Naive thymus-derived CD4-positive, alpha-beta T cell (primary cell): ENCODE data around the gene TMEM132A. TPM values are rescaled to one million over a fixed set of nuclear protein-coding genes. Genes with fewer than 3 reads are reported as not detected.

Experiments
- ATAC-seq: fragments of 150-1000 bp; cut with Tn5 transposase; 2 replicates; pipeline ENCODE4 v1.10.0; 2021; ENCODE audit warnings: mild to moderate bottlenecking, moderate library complexity
- CTCF ChIA-PET: fragments of 350-600 bp; sonication (Branson Sonifier 250); formaldehyde crosslinking; loops from one replicate; lab custom pipeline; 2021; ENCODE audit warnings: antibody characterized with exemption; lab: Charles Lee
- POLR2A ChIA-PET: fragments of 350-600 bp; sonication (Branson Sonifier 250); formaldehyde crosslinking; loops from one replicate; lab custom pipeline; 2021; ENCODE audit warnings: antibody characterized with exemption, inconsistent platforms; lab: Charles Lee
- DNase-seq, 9 donors: peaks; one replicate each; pipeline versions ENCODE4 v3.0.0 to v3.0.0-alpha.2; 2020 to 2022; ENCODE audit warnings: mixed read lengths in 1 of 9
- H3K27ac ChIP-seq: one replicate; pipeline ENCODE4 v1.7.0; 2013; ENCODE audit warnings: mild to moderate bottlenecking, low read depth, low read length, moderate library complexity
- H3K27me3 ChIP-seq, 2 donors: one replicate each; pipeline ENCODE4 v1.7.0; 2013; ENCODE audit warnings: low read length in 2 of 2, mild to moderate bottlenecking in 2 of 2, moderate library complexity in 2 of 2; ENCODE audit not compliant: control insufficient read depth in 2 of 2, insufficient read depth in 2 of 2
- H3K36me3 ChIP-seq, 3 experiments: 1 replicate in 2 of 3; 2 replicates in 1 of 3; pipeline ENCODE4 v1.7.0; 2013; ENCODE audit warnings: low read length in 3 of 3, mild to moderate bottlenecking in 3 of 3, moderate library complexity in 1 of 3; ENCODE audit not compliant: insufficient read depth in 3 of 3, control insufficient read depth in 2 of 3
- H3K4me1 ChIP-seq, 2 donors: one replicate each; pipeline ENCODE4 v1.7.0; 2013; ENCODE audit warnings: low read length in 2 of 2, mild to moderate bottlenecking in 2 of 2, moderate library complexity in 1 of 2; ENCODE audit not compliant: control insufficient read depth in 2 of 2, insufficient read depth in 2 of 2
- H3K4me3 ChIP-seq: 2 replicates; pipeline ENCODE4 v1.7.0; 2013; ENCODE audit warnings: mild to moderate bottlenecking, low read length
- H3K9me3 ChIP-seq, 3 experiments: 1 replicate in 2 of 3; 2 replicates in 1 of 3; pipeline ENCODE4 v1.7.0; 2013; ENCODE audit warnings: low read length in 3 of 3; ENCODE audit not compliant: control insufficient read depth in 2 of 3
- H3K27ac Mint-ChIP-seq, 9 donors: one replicate each; pipeline ENCODE4 v1.8.0; 2020 to 2022; ENCODE audit warnings: mixed read lengths in 9 of 9, mild to moderate bottlenecking in 8 of 9, moderate library complexity in 5 of 9, inconsistent platforms in 2 of 9
- H3K27me3 Mint-ChIP-seq, 5 donors: one replicate each; pipeline ENCODE4 v1.8.0; 2021 to 2022; ENCODE audit warnings: mixed read lengths in 5 of 5, mild to moderate bottlenecking in 1 of 5
- H3K36me3 Mint-ChIP-seq, 5 donors: one replicate each; pipeline ENCODE4 v1.8.0; 2020 to 2022; ENCODE audit warnings: mixed read lengths in 5 of 5, mild to moderate bottlenecking in 3 of 5, inconsistent platforms in 1 of 5
- H3K4me1 Mint-ChIP-seq, 7 donors: one replicate each; pipeline ENCODE4 v1.8.0; 2020 to 2022; ENCODE audit warnings: mixed read lengths in 7 of 7, mild to moderate bottlenecking in 3 of 7, inconsistent platforms in 1 of 7
- H3K4me3 Mint-ChIP-seq, 10 donors: one replicate each; pipeline ENCODE4 v1.8.0; 2020 to 2022; ENCODE audit warnings: mild to moderate bottlenecking in 10 of 10, mixed read lengths in 10 of 10, moderate library complexity in 6 of 10, inconsistent platforms in 2 of 10
- H3K9me3 Mint-ChIP-seq, 11 donors: one replicate each; pipeline ENCODE4 v1.8.0; 2020 to 2022; ENCODE audit warnings: mixed read lengths in 11 of 11, mild to moderate bottlenecking in 4 of 11, inconsistent platforms in 1 of 11, moderate library complexity in 1 of 11
- intact Hi-C, 2 donors: fragments of 100-400 bp; cut with micrococcal nuclease; formaldehyde crosslinking; loops; one replicate each; pipeline ENCODE4 v1.15.1; 2023
- polyA plus RNA-seq, 2 donors: library from polyadenylated mRNA; unstranded; fragments of 300-500 nt; fragmentation: Illumina TruSeq; gene quantifications; one replicate each; pipeline ENCODE4 v1.2.3, GENCODE V29; 2021
- total RNA-seq, 6 experiments: library from RNA in 5 of 6; stranded (reverse) in 5 of 6; gene quantifications; 1 replicate in 5 of 6; 2 replicates in 1 of 6; pipeline ENCODE4 v1.2.3 and lab custom pipeline; 2021 to 2026

Gene TMEM132A
- total RNA-seq (under 1 TPM in 2 of 5 experiments, not detected in 3; 0.57 to 0.58 TPM), polyA plus RNA-seq (not detected), total RNA-seq (lab: John Stamatoyannopoulos, UW) (not detected)

GRCh38 chr11:60924110-60924905 is at the start of gene TMEM132A:
TSS of gene TMEM132A (plus strand) at chr11:60924460. CDS start at chr11:60924634, 174 bp downstream.
- H3K9me3 ChIP-seq, result no peaks in the 10 kb centered on the region
- ChIA-PET CTCF (interaction anchor here (0.6 to 1.1 kb wide), 2 partner anchors 11 to 206 kb away, joined by 3 to 4 read pairs; partner anchors contain the start of gene TMEM109), POLR2A (interaction anchor here (0.6 to 1.2 kb wide), 4 partner anchors 9 to 183 kb away, joined by 3 to 5 read pairs (median 3); partner anchors contain the start of genes PRPF19 and TMEM109)
- Mint-ChIP-seq H3K36me3 (peaks cover 19 to 42% (median 32%) of the 10 kb centered on the region in 5 donors), H3K9me3 (no peaks in the 10 kb centered on the region), H3K4me1 (peaks cover 8 to 17% (median 16%) of the 10 kb centered on the region in 7 donors), H3K4me3 (peak within 1 kb of the TSS; percentile 52 to 80 (median 68)), H3K27ac (peak within 1 kb of the TSS in 2 of 9 donors; percentile 33 to 61), H3K27me3 (peaks cover 5 to 30% (median 15%) of the 10 kb centered on the region in 5 donors)
- peaks cover 12 to 38% (median 20%) of the 10 kb centered on the region in 3 experiments for H3K36me3 ChIP-seq
- H3K4me3 ChIP-seq, result peak within 1 kb of the TSS; percentile 43
- intact Hi-C loops, result no loop called here
- H3K27me3 ChIP-seq, result peaks cover 4 to 6% of the 10 kb centered on the region in 2 donors
- ATAC-seq (peak; percentile 21), DNase-seq (peak in 3 of 9 donors; percentile 11 to 37 (median 24))
- no peak within 1 kb of the TSS for H3K27ac ChIP-seq
- H3K4me1 ChIP-seq, result peaks cover 4 to 18% of the 10 kb centered on the region in 2 donors

GRCh38 chr11:60875366-60876167 is 48.7 kb upstream of the TMEM132A start:
- Mint-ChIP-seq H3K9me3 (no peaks in the 10 kb centered on the region), H3K4me1 (peaks cover 0 to 14% (median 5%) of the 10 kb centered on the region in 7 donors), H3K27ac (peak overlapping the region in 1 of 9 donors; percentile 31), H3K4me3 (no peak overlapping the region), H3K36me3 (peaks cover 0 to 19% (median 6%) of the 10 kb centered on the region in 5 donors), H3K27me3 (no peaks in the 10 kb centered on the region)
- no peaks in the 10 kb centered on the region for H3K9me3 ChIP-seq
- CTCF ChIA-PET, result no interaction called here
- no peak overlapping the region for H3K4me3 ChIP-seq
- H3K36me3 ChIP-seq, result peaks cover 0 to 34% (median 7%) of the 10 kb centered on the region in 3 experiments
- intact Hi-C loops, result no loop called here
- H3K27ac ChIP-seq, result no peak overlapping the region
- POLR2A ChIA-PET, result no interaction called here
- no peak for DNase-seq
- no peak for ATAC-seq
- peaks cover 0 to 22% of the 10 kb centered on the region in 2 donors for H3K4me1 ChIP-seq
- no peaks in the 10 kb centered on the region for H3K27me3 ChIP-seq

- DNase-seq (no peak), ATAC-seq (no peak)
- Mint-ChIP-seq H3K27me3 (no peaks in the 10 kb centered on the region), H3K27ac (peak overlapping the region in 2 of 9 donors; percentile 18 to 55), H3K9me3 (no peaks in the 10 kb centered on the region), H3K4me3 (no peak overlapping the region), H3K4me1 (peaks cover 0 to 11% (median 5%) of the 10 kb centered on the region in 7 donors), H3K36me3 (peaks cover 2 to 25% (median 6%) of the 10 kb centered on the region in 5 donors)
- H3K9me3 ChIP-seq, result no peaks in the 10 kb centered on the region
- peaks cover 0 to 39% (median 11%) of the 10 kb centered on the region in 3 experiments for H3K36me3 ChIP-seq
- ChIA-PET POLR2A (no interaction called here), CTCF (no interaction called here)
- H3K27me3 ChIP-seq, result no peaks in the 10 kb centered on the region
- intact Hi-C loops, result no loop called here
- H3K27ac ChIP-seq, result no peak overlapping the region
- H3K4me3 ChIP-seq, result no peak overlapping the region
- H3K4me1 ChIP-seq, result peaks cover 0 to 17% of the 10 kb centered on the region in 2 donors
These were observed 48.1 kb upstream of the TMEM132A start for GRCh38 chr11:60876168-60876485.

- POLR2A ChIA-PET, result no interaction called here
These were observed 45.8 kb upstream of the TMEM132A start for GRCh38 chr11:60878245-60879101.

GRCh38 chr11:60879104-60879503 is 45.2 kb upstream of the TMEM132A start:
- no peaks in the 10 kb centered on the region for H3K27me3 ChIP-seq
- H3K9me3 ChIP-seq, result no peaks in the 10 kb centered on the region
- DNase-seq, result no peak
- no peaks in the 10 kb centered on the region for H3K9me3 Mint-ChIP-seq
- H3K27me3 Mint-ChIP-seq, result no peaks in the 10 kb centered on the region
- no peak overlapping the region for H3K27ac ChIP-seq
- POLR2A ChIA-PET, result no interaction called here
- peaks cover 8 to 44% (median 17%) of the 10 kb centered on the region in 5 donors for H3K36me3 Mint-ChIP-seq
- no peak overlapping the region for H3K4me3 ChIP-seq
- no peak overlapping the region for H3K27ac Mint-ChIP-seq
- no peak overlapping the region for H3K4me3 Mint-ChIP-seq
- no peak for ATAC-seq
- CTCF ChIA-PET, result no interaction called here
- intact Hi-C loops, result no loop called here
- H3K4me1 ChIP-seq, result no peaks in the 10 kb centered on the region
- H3K36me3 ChIP-seq, result peaks cover 0 to 41% (median 11%) of the 10 kb centered on the region in 3 experiments
- peaks cover 0 to 9% (median 5%) of the 10 kb centered on the region in 7 donors for H3K4me1 Mint-ChIP-seq

More at GRCh38 chr11:60878245-60879101, 45.8 kb upstream of the TMEM132A start:
- Histone ChIP-seq H3K4me3 (no peak overlapping the region), H3K36me3 (peaks cover 0 to 41% (median 11%) of the 10 kb centered on the region in 3 experiments), H3K27ac (no peak overlapping the region), H3K9me3 (no peaks in the 10 kb centered on the region), H3K27me3 (no peaks in the 10 kb centered on the region), H3K4me1 (peaks cover 0 to 1% of the 10 kb centered on the region in 2 donors)
- no peaks in the 10 kb centered on the region for H3K9me3 Mint-ChIP-seq
- peak overlapping the region in 1 of 9 donors; percentile 14 for H3K27ac Mint-ChIP-seq
- DNase-seq, result no peak
- H3K4me1 Mint-ChIP-seq, result peaks cover 0 to 9% (median under 1%) of the 10 kb centered on the region in 7 donors
- H3K36me3 Mint-ChIP-seq, result peaks cover 6 to 40% (median 11%) of the 10 kb centered on the region in 5 donors
- ATAC-seq, result no peak
- intact Hi-C loops, result no loop called here
- CTCF ChIA-PET, result no interaction called here
- H3K27me3 Mint-ChIP-seq, result no peaks in the 10 kb centered on the region
- H3K4me3 Mint-ChIP-seq, result no peak overlapping the region
